ENCODE data around the gene COX6B2. TPM values are rescaled to one million over a fixed set of nuclear protein-coding genes. Genes with fewer than 3 reads are reported as not detected.

Gene COX6B2
- total RNA-seq, 2 experiments from 2014 or later: not detected

- DNase-seq: no peak
- H3K27me3 Mint-ChIP-seq: peaks cover 20% of the 10 kb centered on the region
- no peak within 1 kb of the TSS for H3K27ac Mint-ChIP-seq
- no peak within 1 kb of the TSS for H3K4me3 Mint-ChIP-seq
- peaks cover 5% of the 10 kb centered on the region for H3K36me3 Mint-ChIP-seq (ENCODE audit: low read depth)
- peaks cover under 1% of the 10 kb centered on the region for H3K4me1 Mint-ChIP-seq
- ChIA-PET CTCF (interaction anchor here (0.9 to 1.5 kb wide), 2 partner anchors 8 to 10 kb away, joined by 3 to 5 read pairs; partner anchors contain the start of gene TMEM238), POLR2A (interaction anchor here (0.5 kb wide), 1 partner anchor 36 kb away, joined by 4 read pairs; no protein-coding TSS in a partner anchor)
- no peaks in the 10 kb centered on the region for H3K9me3 Mint-ChIP-seq
Observed at GRCh38 chr19:55376241-55376933, 21.9 kb upstream of the COX6B2 start, which contains the start of gene TMEM190. TSS of gene TMEM190 (plus strand) at chr19:55376826. CDS start at chr19:55376854, 28 bp downstream.

- H3K36me3 Mint-ChIP-seq (ENCODE audit: low read depth): peaks cover 3% of the 10 kb centered on the region
- CTCF ChIA-PET: no interaction called here
- H3K9me3 Mint-ChIP-seq: no peaks in the 10 kb centered on the region
- no peak for DNase-seq
- no peak overlapping the region for H3K27ac Mint-ChIP-seq
- POLR2A ChIA-PET: no interaction called here
- H3K27me3 Mint-ChIP-seq: peaks cover 35% of the 10 kb centered on the region
- peaks cover 2% of the 10 kb centered on the region for H3K4me1 Mint-ChIP-seq
- H3K4me3 Mint-ChIP-seq: no peak overlapping the region
Observed at GRCh38 chr19:55373993-55374757, 19.7 kb upstream of the COX6B2 start.

DNA sequence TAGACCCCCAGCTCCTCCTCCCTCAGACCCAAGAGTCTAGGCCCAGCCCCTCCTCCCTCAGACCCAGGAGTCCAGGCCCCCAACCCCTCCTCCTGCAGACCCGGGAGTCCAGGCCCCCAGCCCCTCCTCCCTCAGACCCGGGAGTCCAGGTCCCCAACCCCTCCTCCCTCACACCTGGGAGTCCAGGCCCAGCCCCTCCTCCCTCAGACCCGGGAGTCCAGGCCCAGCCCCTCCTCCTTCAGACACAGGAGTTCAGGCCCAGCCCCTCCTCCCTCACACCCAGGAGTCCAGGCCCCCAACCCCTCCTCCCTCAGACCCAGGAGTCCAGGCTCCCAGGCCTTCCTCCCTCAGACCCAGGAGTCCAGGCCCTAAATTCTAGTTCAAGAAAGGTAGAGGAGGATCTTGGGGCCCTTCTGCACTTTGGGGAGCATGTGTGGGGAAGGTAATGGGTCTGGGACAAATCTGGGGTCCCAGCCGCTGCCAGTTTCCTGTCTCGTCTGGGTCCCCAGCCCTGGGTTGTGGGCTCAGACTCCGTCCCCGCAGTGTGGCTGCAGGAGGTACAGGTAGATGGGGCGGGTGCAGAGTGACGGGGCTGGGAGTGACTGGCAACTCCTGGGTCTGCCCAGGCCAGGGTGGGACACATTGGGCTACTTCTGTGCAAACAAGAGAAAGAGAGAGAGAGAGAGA, 18.9 kb upstream of the COX6B2 start:
- H3K4me1 Mint-ChIP-seq: peaks cover 2% of the 10 kb centered on the region
- CTCF ChIA-PET: interaction anchor here (0.6 to 1.0 kb wide), 2 partner anchors 11 to 94 kb away, joined by 3 read pairs; partner anchors contain the start of gene TMEM238
- H3K27me3 Mint-ChIP-seq: peaks cover 39% of the 10 kb centered on the region
- H3K9me3 Mint-ChIP-seq: no peaks in the 10 kb centered on the region
- H3K27ac Mint-ChIP-seq: no peak overlapping the region
- DNase-seq: no peak
- peaks cover 3% of the 10 kb centered on the region for H3K36me3 Mint-ChIP-seq (ENCODE audit: low read depth)
- H3K4me3 Mint-ChIP-seq: no peak overlapping the region
- POLR2A ChIA-PET: no interaction called here

- no peaks in the 10 kb centered on the region for H3K9me3 Mint-ChIP-seq
- H3K4me3 Mint-ChIP-seq: no peak overlapping the region
- H3K27me3 Mint-ChIP-seq: peaks cover 46% of the 10 kb centered on the region
- DNase-seq: no peak
- H3K4me1 Mint-ChIP-seq: peaks cover 2% of the 10 kb centered on the region
- POLR2A ChIA-PET: no interaction called here
- H3K27ac Mint-ChIP-seq: no peak overlapping the region
- CTCF ChIA-PET: interaction anchor here (0.6 to 1.4 kb wide), 3 partner anchors 12 to 95 kb away, joined by 3 to 4 read pairs (median 3); partner anchors contain the start of gene TMEM238
- H3K36me3 Mint-ChIP-seq (ENCODE audit: low read depth): peaks cover 3% of the 10 kb centered on the region
Observed at GRCh38 chr19:55372316-55373081, 18.0 kb upstream of the COX6B2 start.

- Mint-ChIP-seq H3K9me3 (no peaks in the 10 kb centered on the region), H3K4me3 (no peak within 1 kb of the TSS), H3K36me3 (ENCODE audit: low read depth) (peaks cover 3% of the 10 kb centered on the region), H3K27ac (no peak within 1 kb of the TSS), H3K27me3 (peaks cover 48% of the 10 kb centered on the region), H3K4me1 (peaks cover 2% of the 10 kb centered on the region)
- POLR2A ChIA-PET: no interaction called here
- no peak for DNase-seq
- CTCF ChIA-PET: no interaction called here
Observed at GRCh38 chr19:55370305-55370988, 15.9 kb upstream of the COX6B2 start, which contains the start of gene IL11. TSS of gene IL11 (minus strand) at chr19:55370463. CDS start at chr19:55370310, 153 bp downstream.

DNA sequence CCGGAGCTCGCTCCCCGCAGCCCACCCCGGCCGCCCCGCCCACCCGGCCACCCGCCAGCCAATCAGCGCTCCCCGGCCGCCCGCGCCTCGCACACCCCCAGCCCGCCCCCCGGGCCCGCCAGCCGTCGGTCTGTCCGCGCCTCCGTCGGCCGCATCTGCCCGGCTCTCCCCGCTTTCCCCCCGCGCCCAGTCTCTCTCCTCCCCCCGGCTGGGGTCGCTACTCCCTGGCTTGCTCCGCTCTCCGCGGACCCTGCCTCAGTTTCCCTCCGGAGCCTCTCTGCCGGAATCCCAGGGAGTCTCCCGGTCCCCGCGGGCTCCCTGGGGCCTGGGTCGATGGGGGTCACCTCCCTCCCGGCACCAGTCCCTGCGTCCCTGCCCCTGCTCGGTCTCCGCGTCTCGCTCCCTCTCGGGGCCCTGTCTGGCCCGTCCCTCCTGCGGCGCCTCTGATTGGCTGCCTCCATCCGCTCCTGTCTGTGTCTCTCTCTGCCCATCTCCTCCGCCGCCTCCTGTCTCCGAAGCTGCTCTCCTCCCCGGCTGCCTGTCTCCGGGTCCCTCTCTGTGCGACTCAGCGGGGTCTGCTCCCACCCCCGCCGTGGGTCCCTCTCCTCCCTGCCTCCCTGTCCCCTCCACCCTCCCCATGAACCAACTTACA, 15.3 kb upstream of the COX6B2 start:
- H3K27ac Mint-ChIP-seq: no peak overlapping the region
- H3K36me3 Mint-ChIP-seq (ENCODE audit: low read depth): peaks cover 3% of the 10 kb centered on the region
- H3K27me3 Mint-ChIP-seq: peaks cover 46% of the 10 kb centered on the region
- H3K4me3 Mint-ChIP-seq: no peak overlapping the region
- no peak for DNase-seq
- CTCF ChIA-PET: interaction anchor here (1.1 kb wide), 1 partner anchor 15 kb away, joined by 3 read pairs; the partner anchor contains the start of gene TMEM238
- H3K9me3 Mint-ChIP-seq: no peaks in the 10 kb centered on the region
- H3K4me1 Mint-ChIP-seq: peaks cover 2% of the 10 kb centered on the region
- POLR2A ChIA-PET: no interaction called here

- Mint-ChIP-seq H3K4me1 (peaks cover 2% of the 10 kb centered on the region), H3K9me3 (no peaks in the 10 kb centered on the region), H3K27me3 (peaks cover 46% of the 10 kb centered on the region), H3K4me3 (no peak overlapping the region), H3K36me3 (ENCODE audit: low read depth) (peaks cover 3% of the 10 kb centered on the region), H3K27ac (no peak overlapping the region)
- POLR2A ChIA-PET: no interaction called here
- CTCF ChIA-PET: interaction anchor here (0.9 to 1.3 kb wide), 3 partner anchors 15 to 57 kb away, joined by 3 read pairs; partner anchors contain the start of gene TMEM238
- no peak for DNase-seq
Observed at GRCh38 chr19:55368701-55369563, 14.4 kb upstream of the COX6B2 start.

GRCh38 chr19:55368106-55368505, 13.6 kb upstream of the COX6B2 start:
- Mint-ChIP-seq H3K4me1 (peaks cover 2% of the 10 kb centered on the region), H3K27me3 (peaks cover 42% of the 10 kb centered on the region), H3K36me3 (ENCODE audit: low read depth) (peaks cover 3% of the 10 kb centered on the region), H3K27ac (no peak overlapping the region), H3K9me3 (no peaks in the 10 kb centered on the region), H3K4me3 (no peak overlapping the region)
- DNase-seq: no peak
- ChIA-PET POLR2A (no interaction called here), CTCF (interaction anchor here (0.9 to 1.3 kb wide), 2 partner anchors 16 to 56 kb away, joined by 3 read pairs; partner anchors contain the start of gene TMEM238)

GRCh38 chr19:55366790-55367189, 12.3 kb upstream of the COX6B2 start:
- Mint-ChIP-seq H3K9me3 (no peaks in the 10 kb centered on the region), H3K27me3 (peaks cover 32% of the 10 kb centered on the region), H3K4me1 (peaks cover 2% of the 10 kb centered on the region), H3K36me3 (ENCODE audit: low read depth) (peaks cover 3% of the 10 kb centered on the region), H3K27ac (no peak overlapping the region), H3K4me3 (no peak overlapping the region)
- ChIA-PET POLR2A (no interaction called here), CTCF (interaction anchor here (1.3 to 1.5 kb wide), 2 partner anchors 9 to 206 kb away, joined by 3 read pairs; no protein-coding TSS in a partner anchor)
- no peak for DNase-seq

GRCh38 chr19:55365964-55366363, 11.4 kb upstream of the COX6B2 start:
- peaks cover 24% of the 10 kb centered on the region for H3K27me3 Mint-ChIP-seq
- ChIA-PET CTCF (interaction anchor here (1.3 to 1.5 kb wide), 2 partner anchors 10 to 205 kb away, joined by 3 read pairs; no protein-coding TSS in a partner anchor), POLR2A (no interaction called here)
- peaks cover 2% of the 10 kb centered on the region for H3K36me3 Mint-ChIP-seq (ENCODE audit: low read depth)
- H3K27ac Mint-ChIP-seq: no peak overlapping the region
- H3K4me3 Mint-ChIP-seq: no peak overlapping the region
- DNase-seq: no peak
- no peaks in the 10 kb centered on the region for H3K9me3 Mint-ChIP-seq
- peaks cover 2% of the 10 kb centered on the region for H3K4me1 Mint-ChIP-seq

GRCh38 chr19:55365245-55365644, 10.7 kb upstream of the COX6B2 start:
- DNase-seq: no peak
- H3K4me1 Mint-ChIP-seq: peaks cover 2% of the 10 kb centered on the region
- H3K9me3 Mint-ChIP-seq: no peaks in the 10 kb centered on the region
- no peak overlapping the region for H3K27ac Mint-ChIP-seq
- ChIA-PET POLR2A (no interaction called here), CTCF (no interaction called here)
- H3K36me3 Mint-ChIP-seq (ENCODE audit: low read depth): no peaks in the 10 kb centered on the region
- H3K27me3 Mint-ChIP-seq: peaks cover 18% of the 10 kb centered on the region
- H3K4me3 Mint-ChIP-seq: no peak overlapping the region
